Activated CD4-positive, CD25-positive, alpha-beta regulatory T cell treated with anti-CD3 and anti-CD28 coated beads, Interleukin-2, amount 50 U/mL, for 72 hours (primary cell): Measurements from ENCODE around the gene NAXD.
"Not testable (repeated sequence)": the region's sequence is repeated elsewhere in the genome, so short reads cannot be mapped to it uniquely, and the experiment has no call there.

ENCODE experiments used
- DNase-seq: peaks from one replicate; pipeline ENCODE4 v3.0.0; 2021

NAXD gene

GRCh38 chr13:110615322-110616102 is at the start of gene NAXD:
Gene NAXD (plus strand): TSS chr13:110615545. CDS start chr13:110615602, 57 bp downstream.
- DNase-seq: peak; percentile 79

- no peak for DNase-seq
Measured at GRCh38 chr13:110566171-110566570, 49.2 kb upstream of the NAXD start.

GRCh38 chr13:110568612-110569011 is 46.7 kb upstream of the NAXD start:
- no peak for DNase-seq

- not testable (repeated sequence) for DNase-seq
Measured at GRCh38 chr13:110569962-110570361, 45.4 kb upstream of the NAXD start.

- DNase-seq: no peak
Measured at GRCh38 chr13:110570886-110571285, 44.5 kb upstream of the NAXD start.

GRCh38 chr13:110571896-110572777 is 43.2 kb upstream of the NAXD start:
- DNase-seq: no peak

GRCh38 chr13:110572778-110573118 is 42.6 kb upstream of the NAXD start:
- DNase-seq: no peak

GRCh38 chr13:110574161-110574560 is 41.2 kb upstream of the NAXD start:
- DNase-seq: no peak

GRCh38 chr13:110575322-110576069 is 39.8 kb upstream of the NAXD start:
- DNase-seq: no peak

- DNase-seq: no peak
Measured at GRCh38 chr13:110576070-110576394, 39.3 kb upstream of the NAXD start.

GRCh38 chr13:110576736-110577476 is 38.4 kb upstream of the NAXD start:
- no peak for DNase-seq

GRCh38 chr13:110578363-110578762 is 37.0 kb upstream of the NAXD start:
- DNase-seq: no peak

- no peak for DNase-seq
Measured at GRCh38 chr13:110580800-110581199, 34.5 kb upstream of the NAXD start.

- no peak for DNase-seq
Measured at GRCh38 chr13:110581506-110582185, 33.7 kb upstream of the NAXD start.

- DNase-seq: no peak
Measured at GRCh38 chr13:110582421-110582954, 32.9 kb upstream of the NAXD start.

- DNase-seq: no peak
Measured at GRCh38 chr13:110583178-110583865, 32.0 kb upstream of the NAXD start.

GRCh38 chr13:110589793-110590390 is 25.5 kb upstream of the NAXD start:
- no peak for DNase-seq

- DNase-seq: no peak
Measured at GRCh38 chr13:110590577-110590976, 24.8 kb upstream of the NAXD start.

- no peak for DNase-seq
Measured at GRCh38 chr13:110592665-110593064, 22.7 kb upstream of the NAXD start.

- no peak for DNase-seq
Measured at GRCh38 chr13:110593430-110594130, 21.8 kb upstream of the NAXD start.
